SJCRH30 (cell line): ENCODE data around the gene PITX3. TPM values are rescaled to one million over a fixed set of nuclear protein-coding genes. Genes with fewer than 3 reads are reported as not detected.

Source experiments
- DNase-seq, 2 experiments: peaks; one replicate each; pipeline ENCODE4 v3.0.0-alpha.2; 2015 to 2020
- H3K27ac ChIP-seq: fragments of 250-450 bp; sonication (Bioruptor Pico); 2 replicates; pipeline ENCODE4 v1.5.1; 2020; ENCODE audit warnings: mild to moderate bottlenecking, moderate library complexity
- H3K27me3 ChIP-seq: fragments of 250-450 bp; sonication (Bioruptor Pico); 2 replicates; pipeline ENCODE4 v1.5.1; 2020; ENCODE audit warnings: mild to moderate bottlenecking, moderate library complexity
- H3K36me3 ChIP-seq: fragments of 250-450 bp; sonication (Bioruptor Pico); 2 replicates; pipeline ENCODE4 v1.5.1; 2020; ENCODE audit warnings: mild to moderate bottlenecking, moderate library complexity
- H3K4me1 ChIP-seq: fragments of 250-450 bp; sonication (Bioruptor Pico); 2 replicates; pipeline ENCODE4 v1.5.1; 2020; ENCODE audit warnings: mild to moderate bottlenecking, moderate library complexity
- H3K4me3 ChIP-seq: fragments of 250-450 bp; sonication (Bioruptor Pico); 2 replicates; pipeline ENCODE4 v1.5.1; 2020; ENCODE audit warnings: mild to moderate bottlenecking, moderate library complexity
- H3K9me3 ChIP-seq: fragments of 250-450 bp; sonication (Bioruptor Pico); replicated peaks from 2 replicates; pipeline ENCODE4 v1.5.1; 2020; ENCODE audit warnings: mild to moderate bottlenecking, moderate library complexity
- total RNA-seq: library from RNA; depleted of rRNA; stranded (reverse); fragments of >200 nt; shearing (Covaris generic); gene quantifications from 2 replicates; pipeline ENCODE4 v1.2.3, GENCODE V29; 2014; rRNA removed

The PITX3 gene
- 105 and 111 TPM in 2 replicates for total RNA-seq

DNA sequence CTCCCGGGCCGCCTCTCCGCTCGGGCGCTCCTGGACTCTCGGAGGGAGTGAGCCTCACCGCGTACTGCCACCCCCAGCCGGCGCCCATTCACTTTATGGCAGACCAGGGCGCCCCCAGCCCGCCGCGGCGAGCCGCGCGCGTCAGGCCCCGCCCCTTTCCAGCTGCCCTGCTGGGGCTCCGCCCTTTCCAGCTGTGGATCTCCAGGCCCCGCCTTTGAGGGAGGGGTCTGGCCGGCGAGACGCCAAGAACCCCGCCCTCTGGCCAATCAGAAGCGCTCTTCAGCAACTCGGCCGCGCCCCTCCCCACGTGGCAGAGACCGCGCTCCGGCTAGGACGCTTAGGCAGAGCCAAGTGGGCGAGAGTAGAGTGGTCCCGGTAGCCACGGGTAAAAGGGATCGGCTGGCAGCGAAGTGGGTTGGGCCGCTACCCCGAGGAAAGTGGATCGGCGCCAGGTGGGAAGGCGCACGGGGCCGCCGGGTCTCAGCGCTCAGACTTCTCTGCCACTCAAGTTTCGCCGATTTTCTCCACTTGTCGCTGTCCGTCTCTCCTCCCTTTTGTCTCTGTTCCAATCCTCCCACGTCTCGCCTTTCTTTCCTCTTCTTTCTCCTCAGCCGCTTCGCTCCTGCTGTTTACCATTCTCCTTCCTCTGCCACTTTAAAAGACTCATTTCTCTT, at the start of gene PITX3:
TSS of gene PITX3 (minus strand) at position 69 of the 674 bp plus-strand sequence. CDS start 9,432 bp downstream, outside the sequence.
- peak within 1 kb of the TSS; percentile 79 for H3K4me3 ChIP-seq
- peaks cover 38% of the 10 kb centered on the region for H3K4me1 ChIP-seq
- peaks cover 17% of the 10 kb centered on the region for H3K36me3 ChIP-seq
- peak within 1 kb of the TSS; percentile 95 for H3K27ac ChIP-seq
- peak; percentile 100 for DNase-seq
- no peaks in the 10 kb centered on the region for H3K27me3 ChIP-seq
- H3K9me3 ChIP-seq: no peaks in the 10 kb centered on the region

DNA sequence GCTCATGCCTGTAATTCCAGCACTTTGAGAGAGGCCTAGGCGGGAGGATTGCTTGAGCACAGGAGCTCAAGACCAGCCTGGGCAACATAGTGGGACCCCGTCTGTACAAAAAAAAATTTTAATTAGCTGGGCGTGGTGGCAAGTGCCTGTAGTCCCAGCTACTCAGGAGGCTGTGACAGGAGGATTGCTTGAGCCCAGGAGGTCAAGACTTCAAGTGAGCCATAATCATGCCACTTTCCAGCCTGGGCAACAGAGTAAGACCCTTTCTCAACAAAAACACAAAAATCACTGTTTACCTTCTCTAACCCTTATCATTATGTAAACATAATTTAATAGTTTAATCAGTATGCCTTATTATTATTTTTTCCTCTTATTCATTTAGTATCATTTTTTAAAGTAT, 48.5 kb upstream of the PITX3 start:
- Histone ChIP-seq H3K36me3 (peaks cover 30% of the 10 kb centered on the region), H3K4me1 (peaks cover 34% of the 10 kb centered on the region), H3K27ac (no peak overlapping the region), H3K27me3 (no peaks in the 10 kb centered on the region), H3K9me3 (no peaks in the 10 kb centered on the region), H3K4me3 (no peak overlapping the region)
- no peak for DNase-seq

DNA sequence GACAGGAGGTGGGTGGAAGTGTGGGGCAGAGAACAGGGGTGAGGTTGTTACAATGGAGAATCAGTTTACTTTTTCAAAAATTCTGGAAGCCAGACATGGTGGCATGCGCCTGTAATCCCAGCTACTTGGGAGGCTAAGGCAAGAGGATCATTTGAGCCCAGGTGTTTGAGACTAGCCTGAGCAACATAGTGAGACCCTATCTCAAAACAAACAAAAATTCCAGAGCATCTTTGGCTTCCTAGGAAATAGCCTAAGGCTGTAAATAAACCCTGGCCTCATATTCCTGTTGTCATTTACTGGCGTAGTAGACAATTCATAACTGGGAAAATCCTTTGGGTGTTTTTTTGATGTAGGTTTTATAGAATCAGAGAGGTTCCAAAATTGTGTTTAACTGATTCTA, 48.0 kb upstream of the PITX3 start:
- Histone ChIP-seq H3K4me3 (no peak overlapping the region), H3K4me1 (peaks cover 31% of the 10 kb centered on the region), H3K36me3 (peaks cover 35% of the 10 kb centered on the region), H3K9me3 (no peaks in the 10 kb centered on the region), H3K27me3 (no peaks in the 10 kb centered on the region), H3K27ac (no peak overlapping the region)
- no peak for DNase-seq

DNA sequence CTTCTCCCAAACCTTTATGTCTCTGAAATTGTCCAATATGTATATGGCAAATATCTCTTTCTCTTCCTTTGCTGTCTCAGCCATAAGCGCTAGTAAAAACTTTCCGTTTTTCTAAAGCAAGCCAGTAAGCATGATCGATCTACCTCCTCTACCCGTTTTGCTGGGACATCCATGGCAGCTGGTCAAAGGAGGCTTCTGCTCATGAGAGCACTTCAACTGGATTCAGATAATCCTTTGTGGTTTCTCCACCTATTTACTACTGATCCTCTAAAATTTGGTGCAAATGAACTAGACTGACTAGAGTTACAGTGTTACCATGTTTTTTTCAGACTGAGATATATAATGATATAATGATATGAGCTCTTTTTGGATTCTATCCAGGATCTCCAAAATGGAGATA, 46.7 kb upstream of the PITX3 start:
- Histone ChIP-seq H3K27ac (no peak overlapping the region), H3K36me3 (peaks cover 47% of the 10 kb centered on the region), H3K27me3 (no peaks in the 10 kb centered on the region), H3K4me3 (no peak overlapping the region), H3K4me1 (peaks cover 31% of the 10 kb centered on the region), H3K9me3 (no peaks in the 10 kb centered on the region)
- peak; percentile 59 to 88 for DNase-seq

DNA sequence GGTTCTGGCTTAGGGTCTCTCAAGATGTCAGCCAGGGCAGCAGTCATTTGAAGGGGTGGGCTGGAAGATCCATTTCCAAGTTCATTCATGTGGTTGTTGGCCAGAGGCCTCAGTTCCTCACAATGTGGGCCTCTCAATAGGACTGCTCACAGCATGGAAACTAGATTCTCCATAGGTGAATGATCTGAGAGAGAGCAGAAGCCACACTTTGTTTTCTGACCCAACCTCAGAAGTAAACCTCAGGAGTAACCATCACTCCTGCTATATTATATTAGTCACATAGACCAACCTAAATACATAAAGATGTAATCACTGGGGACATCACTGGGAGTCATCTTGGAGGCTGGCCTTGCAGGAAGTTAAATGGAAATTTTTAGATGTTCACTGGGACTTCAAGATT, 46.2 kb upstream of the PITX3 start:
- Histone ChIP-seq H3K27ac (no peak overlapping the region), H3K4me1 (peaks cover 33% of the 10 kb centered on the region), H3K9me3 (no peaks in the 10 kb centered on the region), H3K36me3 (peaks cover 52% of the 10 kb centered on the region), H3K4me3 (no peak overlapping the region), H3K27me3 (no peaks in the 10 kb centered on the region)
- peak in 1 of 2 experiments; percentile 50 for DNase-seq

DNA sequence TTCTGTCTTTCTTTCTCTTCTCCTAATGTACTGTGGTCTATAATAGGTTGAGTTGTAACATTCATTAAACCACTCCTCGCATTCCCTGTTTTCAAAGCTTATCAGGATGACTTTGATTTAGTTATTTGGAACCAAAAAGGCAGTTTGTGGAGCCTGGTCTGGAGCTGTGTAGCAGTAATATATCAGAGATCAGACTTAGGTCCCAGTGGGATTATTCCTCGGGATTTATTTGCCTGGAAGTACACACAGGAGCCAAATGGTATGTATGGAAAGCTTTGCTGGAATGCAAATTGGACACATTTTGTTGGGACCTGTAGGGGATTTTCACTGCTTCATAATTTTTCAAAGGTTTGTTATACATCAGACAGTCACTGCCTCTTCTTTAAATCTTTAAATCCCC, 44.9 kb upstream of the PITX3 start:
- Histone ChIP-seq H3K27me3 (no peaks in the 10 kb centered on the region), H3K27ac (no peak overlapping the region; the same call in 1 of the 2 replicates), H3K9me3 (no peaks in the 10 kb centered on the region), H3K4me3 (no peak overlapping the region), H3K4me1 (peaks cover 42% of the 10 kb centered on the region), H3K36me3 (peaks cover 57% of the 10 kb centered on the region)
- peak; percentile 27 to 59 for DNase-seq

DNA sequence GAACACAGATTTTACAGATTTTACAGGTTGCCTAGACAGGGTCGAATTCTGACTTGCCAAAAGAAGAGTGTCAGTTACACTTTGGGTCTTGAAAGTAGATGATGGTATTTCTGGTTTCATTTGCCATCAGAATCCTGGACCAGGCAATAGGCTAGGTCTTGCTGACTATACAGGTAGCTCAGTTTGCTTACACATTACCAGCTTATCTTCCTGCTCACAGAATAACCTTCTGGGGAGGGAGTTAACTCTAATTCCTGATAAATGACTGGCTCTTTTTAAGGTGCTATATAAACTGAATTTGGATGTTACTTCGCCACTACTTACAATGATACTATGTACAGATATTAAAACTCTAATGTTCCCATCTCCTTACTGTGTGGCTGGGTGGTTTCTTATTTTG, 43.8 kb upstream of the PITX3 start:
- H3K9me3 ChIP-seq: no peaks in the 10 kb centered on the region
- no peaks in the 10 kb centered on the region for H3K27me3 ChIP-seq
- H3K4me3 ChIP-seq: no peak overlapping the region
- no peak for DNase-seq
- H3K36me3 ChIP-seq: peaks cover 54% of the 10 kb centered on the region
- no peak overlapping the region for H3K27ac ChIP-seq
- peaks cover 50% of the 10 kb centered on the region for H3K4me1 ChIP-seq

DNA sequence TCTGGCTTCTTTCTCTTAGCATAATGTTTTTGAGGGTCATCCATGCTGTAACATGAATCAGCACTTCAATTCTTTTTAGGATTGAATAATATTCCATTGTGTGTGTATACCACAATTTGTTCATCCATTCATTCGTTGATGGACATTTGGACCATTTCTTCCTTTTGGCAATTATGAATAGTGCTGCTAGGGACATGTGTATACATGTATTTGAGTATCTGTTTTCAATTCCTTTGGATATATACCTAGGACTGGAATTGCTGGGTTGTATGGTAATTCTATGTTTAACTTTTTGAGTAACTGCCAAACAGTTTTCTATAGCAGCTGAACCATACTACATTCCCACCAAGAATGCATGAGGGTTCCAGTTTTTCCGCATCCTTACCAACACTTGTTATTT, 43.2 kb upstream of the PITX3 start:
- Histone ChIP-seq H3K4me1 (peaks cover 56% of the 10 kb centered on the region), H3K36me3 (peaks cover 48% of the 10 kb centered on the region), H3K9me3 (no peaks in the 10 kb centered on the region)

DNA sequence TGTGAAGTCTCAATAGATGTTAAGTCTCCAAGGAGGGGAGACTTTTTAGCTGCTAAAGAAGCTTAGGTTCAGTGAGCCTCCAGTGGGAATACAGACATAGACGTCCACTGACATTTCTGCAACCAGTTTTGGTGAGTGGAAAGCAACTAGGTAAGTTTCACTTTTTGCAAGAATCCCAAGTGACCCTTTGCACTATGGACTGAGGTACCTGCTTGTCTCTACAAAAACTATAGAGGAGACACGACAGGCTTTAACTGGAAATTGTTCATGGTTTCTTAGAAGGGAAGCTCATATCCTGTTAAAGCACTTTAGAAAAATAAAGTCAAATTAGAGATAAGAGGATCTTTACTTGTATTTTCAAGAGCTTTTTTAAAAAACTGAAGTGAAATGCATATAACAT, 42.6 kb upstream of the PITX3 start:
- no peak for DNase-seq

More for the DNA sequence above, 43.2 kb upstream of the PITX3 start:
- DNase-seq: no peak
- H3K27me3 ChIP-seq: no peaks in the 10 kb centered on the region
- no peak overlapping the region for H3K27ac ChIP-seq
- H3K4me3 ChIP-seq: no peak overlapping the region

DNA sequence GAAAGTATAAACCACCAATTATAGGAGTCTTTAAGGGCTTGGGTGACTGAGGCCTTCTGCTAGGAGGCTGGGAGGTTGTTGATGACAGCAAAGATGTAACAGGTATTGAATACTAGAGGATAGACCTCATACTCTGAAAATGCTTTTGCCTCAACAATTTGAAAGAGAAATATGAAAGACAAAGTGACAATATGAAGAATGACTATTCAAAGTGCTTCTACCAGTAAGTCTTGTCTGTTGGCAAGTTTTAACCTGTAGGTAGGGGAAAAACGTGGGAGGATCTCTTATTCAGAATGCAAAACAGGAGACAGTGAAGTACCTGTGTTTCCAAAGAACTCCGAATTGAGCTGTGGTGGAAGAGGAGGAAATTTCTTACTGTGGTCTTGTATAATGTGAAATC, 42.2 kb upstream of the PITX3 start:
- Histone ChIP-seq H3K4me3 (no peak overlapping the region), H3K9me3 (no peaks in the 10 kb centered on the region), H3K27ac (no peak overlapping the region), H3K27me3 (no peaks in the 10 kb centered on the region), H3K4me1 (peaks cover 62% of the 10 kb centered on the region), H3K36me3 (peaks cover 46% of the 10 kb centered on the region)
- no peak for DNase-seq

More for the DNA sequence above, 42.6 kb upstream of the PITX3 start:
- peaks cover 45% of the 10 kb centered on the region for H3K36me3 ChIP-seq
- H3K27me3 ChIP-seq: no peaks in the 10 kb centered on the region
- H3K4me1 ChIP-seq: peaks cover 58% of the 10 kb centered on the region
- no peaks in the 10 kb centered on the region for H3K9me3 ChIP-seq
- H3K27ac ChIP-seq: no peak overlapping the region
- no peak overlapping the region for H3K4me3 ChIP-seq

DNA sequence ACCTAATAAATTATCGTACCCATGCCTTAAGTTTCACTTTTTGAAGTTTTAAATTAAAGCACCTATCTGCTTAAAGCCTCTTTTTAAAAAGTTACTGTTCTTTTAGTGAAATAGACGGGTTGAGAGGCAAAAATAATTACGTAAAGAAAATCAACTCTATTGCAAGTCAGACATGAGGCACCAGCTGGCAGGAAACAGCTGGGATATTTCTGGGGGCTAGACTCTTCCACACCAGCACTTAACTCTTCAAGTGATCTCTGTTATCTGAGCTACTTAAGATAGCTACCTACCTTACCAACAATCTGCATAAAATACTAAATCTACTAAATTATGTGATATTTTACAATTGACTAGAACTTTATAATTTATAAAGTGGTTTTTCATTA, 39.8 kb upstream of the PITX3 start:
- Histone ChIP-seq H3K4me1 (peaks cover 46% of the 10 kb centered on the region), H3K9me3 (no peaks in the 10 kb centered on the region), H3K27ac (peak overlapping the region; percentile 99), H3K36me3 (peaks cover 54% of the 10 kb centered on the region), H3K27me3 (no peaks in the 10 kb centered on the region), H3K4me3 (peak overlapping the region; percentile 37)
- peak; percentile 83 to 94 for DNase-seq

DNA sequence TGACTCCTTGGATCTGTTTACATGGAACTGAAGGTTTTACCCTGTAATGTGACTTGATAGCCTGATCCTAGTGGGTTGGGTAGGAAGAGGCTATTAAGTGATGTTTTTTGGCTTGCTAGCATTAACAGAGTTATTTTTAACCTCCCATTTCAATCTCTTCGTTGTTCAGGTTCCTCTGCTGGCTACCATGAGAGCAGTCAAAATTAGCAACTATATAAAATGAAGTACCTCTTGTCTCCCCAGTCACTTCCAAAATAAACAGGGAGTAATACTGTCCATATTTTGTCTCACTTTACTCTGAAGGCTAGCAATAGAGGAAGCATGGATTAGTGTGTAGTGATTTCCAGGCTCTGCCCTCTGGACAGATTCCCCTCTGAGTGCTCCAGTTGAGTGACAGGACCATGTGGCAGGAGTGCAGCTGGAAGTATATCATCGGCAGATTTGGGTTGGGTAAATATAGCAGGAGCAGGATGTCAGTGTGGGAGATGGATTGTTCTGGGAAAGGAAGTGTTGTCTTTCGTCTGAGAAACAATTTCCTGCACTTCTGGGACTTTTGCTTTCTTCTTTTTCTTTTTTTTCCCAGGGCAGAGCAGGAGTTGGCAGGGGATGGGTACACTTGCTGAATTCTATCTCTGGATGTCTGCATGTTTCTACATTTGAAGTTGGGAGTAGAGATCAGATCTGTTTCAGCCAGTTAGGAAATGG, 39.2 kb upstream of the PITX3 start:
- peaks cover 41% of the 10 kb centered on the region for H3K4me1 ChIP-seq
- peaks cover 52% of the 10 kb centered on the region for H3K36me3 ChIP-seq
- peak; percentile 100 for DNase-seq
- H3K9me3 ChIP-seq: no peaks in the 10 kb centered on the region
- no peaks in the 10 kb centered on the region for H3K27me3 ChIP-seq
- H3K27ac ChIP-seq: peak overlapping the region; percentile 99
- H3K4me3 ChIP-seq: peak overlapping the region; percentile 37

DNA sequence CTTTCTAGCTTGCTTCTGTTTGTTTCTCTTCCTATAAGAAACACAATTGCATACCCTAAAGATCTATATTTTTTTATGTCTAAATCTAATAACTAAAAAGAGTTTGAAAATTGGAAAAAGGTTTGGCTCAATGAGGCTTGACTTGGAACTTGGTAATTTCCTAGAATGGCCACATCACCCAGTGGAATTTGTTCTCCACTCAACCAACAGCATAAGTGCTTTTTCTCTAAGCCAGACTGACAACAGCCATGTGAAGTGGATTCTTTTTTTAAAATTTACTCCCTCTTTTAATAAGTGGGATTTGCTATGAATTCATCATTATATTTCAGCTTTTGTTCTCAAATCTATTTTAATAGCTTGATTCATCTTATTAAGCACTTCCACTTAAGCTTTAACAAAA, 37.8 kb upstream of the PITX3 start:
- no peak overlapping the region for H3K4me3 ChIP-seq
- H3K9me3 ChIP-seq: no peaks in the 10 kb centered on the region
- peaks cover 41% of the 10 kb centered on the region for H3K4me1 ChIP-seq
- H3K36me3 ChIP-seq: peaks cover 40% of the 10 kb centered on the region
- DNase-seq: no peak
- H3K27ac ChIP-seq: peak overlapping the region; percentile 99
- no peaks in the 10 kb centered on the region for H3K27me3 ChIP-seq

DNA sequence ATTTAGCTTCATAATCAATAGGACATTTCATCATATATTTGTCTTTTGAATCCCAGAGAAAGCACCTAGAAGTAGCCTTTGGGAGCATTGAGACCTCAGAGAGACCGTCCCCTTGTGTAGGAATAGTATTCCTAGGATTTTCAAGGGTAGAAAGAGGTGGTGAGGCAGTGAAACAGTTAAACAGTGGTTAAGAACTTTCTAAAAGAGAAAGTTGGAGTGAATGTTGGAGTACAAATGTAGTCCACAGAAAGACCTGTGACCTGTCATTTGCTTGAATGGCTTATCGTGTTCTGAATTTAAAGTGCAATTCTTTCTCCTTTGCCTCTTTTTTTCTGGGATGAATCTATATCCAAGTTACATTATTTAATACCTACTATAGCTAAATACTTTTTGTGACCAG, 34.0 kb upstream of the PITX3 start:
- no peak overlapping the region for H3K27ac ChIP-seq
- H3K27me3 ChIP-seq: no peaks in the 10 kb centered on the region
- peaks cover 34% of the 10 kb centered on the region for H3K4me1 ChIP-seq
- no peak overlapping the region for H3K4me3 ChIP-seq
- H3K36me3 ChIP-seq: peaks cover 47% of the 10 kb centered on the region
- DNase-seq: no peak
- H3K9me3 ChIP-seq: no peaks in the 10 kb centered on the region

DNA sequence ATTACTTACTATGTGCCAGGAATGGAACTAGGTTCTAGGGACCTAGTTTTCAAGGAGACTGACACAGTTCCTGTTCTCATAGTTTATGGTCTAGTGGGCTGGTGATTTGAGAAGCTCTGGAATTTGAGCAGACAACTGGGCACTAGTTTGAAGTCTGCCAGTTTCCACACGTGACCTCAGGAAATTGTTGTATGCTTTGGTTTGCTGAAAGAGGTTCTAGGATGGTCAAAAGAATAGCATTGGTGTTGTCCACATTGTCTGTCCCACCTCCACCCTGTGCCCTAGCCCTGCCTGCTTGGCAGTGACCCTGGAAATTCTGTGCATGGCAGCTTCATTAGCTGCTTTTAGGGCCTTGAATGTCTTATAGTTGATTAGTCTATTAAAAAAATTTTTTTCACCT, 32.8 kb upstream of the PITX3 start:
- H3K9me3 ChIP-seq: no peaks in the 10 kb centered on the region
- no peak overlapping the region for H3K27ac ChIP-seq
- peaks cover 49% of the 10 kb centered on the region for H3K36me3 ChIP-seq
- H3K4me3 ChIP-seq: no peak overlapping the region
- H3K27me3 ChIP-seq: no peaks in the 10 kb centered on the region
- peaks cover 34% of the 10 kb centered on the region for H3K4me1 ChIP-seq
- DNase-seq: peak in 1 of 2 experiments; percentile 42
